Activated CD4-positive, alpha-beta memory T cell treated with anti-CD3 and anti-CD28 coated beads, Interleukin-2, amount 10 ng/mL, durations not matched to agents 7 days and 5 days (primary cell): ENCODE results near the gene TNS2. TPM values are rescaled to one million over a fixed set of nuclear protein-coding genes. Genes with fewer than 3 reads are reported as not detected.

Experiments used
- CTCF ChIA-PET: fragments of 350-600 bp; sonication (Branson Sonifier 250); formaldehyde crosslinking; loops from one replicate; lab custom pipeline; 2021; ENCODE audit warnings: antibody characterized with exemption, inconsistent platforms; lab: Charles Lee
- POLR2A ChIA-PET: fragments of 350-600 bp; sonication (Branson Sonifier 250); formaldehyde crosslinking; loops from one replicate; lab custom pipeline; 2021; ENCODE audit warnings: antibody characterized with exemption; lab: Charles Lee
- DNase-seq: peaks from one replicate; pipeline ENCODE4 v3.0.0-alpha.2; 2020
- H3K27ac Mint-ChIP-seq: one replicate; pipeline ENCODE4 v1.8.0; 2021; ENCODE audit warnings: mild to moderate bottlenecking, mixed read lengths
- H3K27me3 Mint-ChIP-seq: one replicate; pipeline ENCODE4 v1.8.0; 2021; ENCODE audit warnings: mixed read lengths
- H3K36me3 Mint-ChIP-seq: one replicate; pipeline ENCODE4 v1.8.0; 2021; ENCODE audit warnings: low read depth, mixed read lengths
- H3K4me1 Mint-ChIP-seq: one replicate; pipeline ENCODE4 v1.8.0; 2021; ENCODE audit warnings: mixed read lengths
- H3K4me3 Mint-ChIP-seq: one replicate; pipeline ENCODE4 v1.8.0; 2021; ENCODE audit warnings: mild to moderate bottlenecking, mixed read lengths
- H3K9me3 Mint-ChIP-seq: one replicate; pipeline ENCODE4 v1.8.0; 2021; ENCODE audit warnings: mixed read lengths
- total RNA-seq, 2 experiments: library from RNA; stranded (reverse); gene quantifications; one replicate each; pipeline ENCODE4 v1.2.3, GENCODE V29; 2021

Gene TNS2
- total RNA-seq, 2 experiments from 2014 or later = 0.78 to 0.83 TPM

GRCh38 chr12:53076461-53076860 is 26.6 kb downstream of the TNS2 start:
- Mint-ChIP-seq H3K4me1 (peaks cover 38% of the 10 kb centered on the region), H3K36me3 (peaks cover 45% of the 10 kb centered on the region), H3K9me3 (no peaks in the 10 kb centered on the region), H3K27me3 (no peaks in the 10 kb centered on the region), H3K4me3 (no peak overlapping the region), H3K27ac (no peak overlapping the region)
- ChIA-PET POLR2A (interaction anchor here (1.3 kb wide), 1 partner anchor 14 kb away, joined by 3 read pairs; no protein-coding TSS in a partner anchor), CTCF (interaction anchor here (8.3 kb wide), 1 partner anchor 10 kb away, joined by 82 read pairs; no protein-coding TSS in a partner anchor)
- no peak for DNase-seq

- POLR2A ChIA-PET = interaction anchor here (0.8 to 1.3 kb wide), 2 partner anchors 14 to 17 kb away, joined by 3 read pairs; no protein-coding TSS in a partner anchor
- no peaks in the 10 kb centered on the region for H3K27me3 Mint-ChIP-seq
- peaks cover 38% of the 10 kb centered on the region for H3K4me1 Mint-ChIP-seq
- CTCF ChIA-PET = interaction anchor here (0.6 to 8.3 kb wide), 4 partner anchors 10 to 23 kb away, joined by 4 to 82 read pairs (median 4); no protein-coding TSS in a partner anchor
- peaks cover 42% of the 10 kb centered on the region for H3K36me3 Mint-ChIP-seq
- no peak for DNase-seq
- peak overlapping the region; percentile 86 for H3K4me3 Mint-ChIP-seq
- H3K9me3 Mint-ChIP-seq = no peaks in the 10 kb centered on the region
- H3K27ac Mint-ChIP-seq = peak overlapping the region; percentile 6
Observed at GRCh38 chr12:53077030-53077429, 27.2 kb downstream of the TNS2 start.

GRCh38 chr12:53078425-53079225 is 28.8 kb downstream of the TNS2 start:
- Mint-ChIP-seq H3K4me3 (peak overlapping the region; percentile 86), H3K9me3 (no peaks in the 10 kb centered on the region), H3K27me3 (no peaks in the 10 kb centered on the region), H3K27ac (peak overlapping the region; percentile 83), H3K36me3 (peaks cover 35% of the 10 kb centered on the region), H3K4me1 (peaks cover 39% of the 10 kb centered on the region)
- POLR2A ChIA-PET = interaction anchor here (0.7 to 3.8 kb wide), 14 partner anchors 9 to 130 kb away, joined by 3 to 34 read pairs (median 6); partner anchors contain the start of genes CSAD, EIF4B, IGFBP6 and SOAT2
- DNase-seq = no peak
- CTCF ChIA-PET = interaction anchor here (1.0 to 8.3 kb wide), 12 partner anchors 12 to 243 kb away, joined by 3 to 82 read pairs (median 5); partner anchors contain the start of genes AAAS, EIF4B, IGFBP6 and SOAT2

GRCh38 chr12:53079226-53080117 is 29.6 kb downstream of the TNS2 start, which contains the start of gene SPRYD3:
TSS of gene SPRYD3 (minus strand) at chr12:53079390. CDS start at chr12:53079333, 57 bp downstream.
- no peaks in the 10 kb centered on the region for H3K27me3 Mint-ChIP-seq
- ChIA-PET CTCF (interaction anchor here (0.7 to 8.3 kb wide), 12 partner anchors 11 to 342 kb away, joined by 3 to 82 read pairs (median 5); partner anchors contain the start of genes AAAS, EIF4B, IGFBP6 and SOAT2), POLR2A (interaction anchor here (0.7 to 3.8 kb wide), 19 partner anchors 10 to 421 kb away, joined by 3 to 34 read pairs (median 6); partner anchors contain the start of genes CSAD, EIF4B, IGFBP6 and MYG1)
- H3K4me3 Mint-ChIP-seq = peak within 1 kb of the TSS; percentile 86
- DNase-seq = peak; percentile 98
- H3K27ac Mint-ChIP-seq = peak within 1 kb of the TSS; percentile 83
- H3K4me1 Mint-ChIP-seq = peaks cover 38% of the 10 kb centered on the region
- peaks cover 26% of the 10 kb centered on the region for H3K36me3 Mint-ChIP-seq
- no peaks in the 10 kb centered on the region for H3K9me3 Mint-ChIP-seq

GRCh38 chr12:53082637-53083175 is 32.8 kb downstream of the TNS2 start:
- ChIA-PET CTCF (interaction anchor here (0.9 to 8.3 kb wide), 2 partner anchors 16 to 21 kb away, joined by 3 to 82 read pairs; partner anchors contain the start of gene SOAT2), POLR2A (interaction anchor here (1.7 kb wide), 1 partner anchor 15 kb away, joined by 5 read pairs; the partner anchor contains the start of gene IGFBP6)
- Mint-ChIP-seq H3K4me3 (no peak overlapping the region), H3K36me3 (no peaks in the 10 kb centered on the region), H3K9me3 (no peaks in the 10 kb centered on the region), H3K27ac (no peak overlapping the region), H3K27me3 (peaks cover 11% of the 10 kb centered on the region), H3K4me1 (peaks cover 29% of the 10 kb centered on the region)
- no peak for DNase-seq

DNA sequence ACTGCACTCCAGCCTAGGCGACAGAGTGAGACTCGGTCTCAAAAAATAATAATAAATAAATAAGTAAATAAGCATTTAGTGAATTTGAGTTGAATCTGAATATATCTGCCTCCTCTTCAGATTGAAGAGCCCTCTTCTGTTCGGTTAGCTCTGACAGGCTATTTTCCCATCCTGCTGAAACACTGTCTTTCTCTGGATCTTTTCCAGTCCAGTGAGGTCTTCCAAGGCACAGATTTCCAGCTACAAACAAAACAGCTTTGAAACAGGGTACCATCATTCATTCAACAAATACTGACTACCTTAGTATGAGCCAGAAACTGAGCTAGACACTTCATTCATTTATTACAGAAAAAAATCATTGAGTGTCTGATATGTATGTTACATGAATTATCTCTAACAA is 36.5 kb downstream of the TNS2 start:
- H3K4me3 Mint-ChIP-seq = no peak overlapping the region
- H3K4me1 Mint-ChIP-seq = peaks cover 4% of the 10 kb centered on the region
- no peaks in the 10 kb centered on the region for H3K36me3 Mint-ChIP-seq
- H3K27ac Mint-ChIP-seq = no peak overlapping the region
- DNase-seq = no peak
- CTCF ChIA-PET = interaction anchor here (1.4 to 2.9 kb wide), 3 partner anchors 13 to 20 kb away, joined by 7 to 10 read pairs (median 9); partner anchors contain the start of gene SOAT2
- POLR2A ChIA-PET = interaction anchor here (0.8 to 1.3 kb wide), 2 partner anchors 16 to 29 kb away, joined by 3 to 4 read pairs; no protein-coding TSS in a partner anchor
- H3K9me3 Mint-ChIP-seq = no peaks in the 10 kb centered on the region
- peaks cover 20% of the 10 kb centered on the region for H3K27me3 Mint-ChIP-seq

- H3K4me1 Mint-ChIP-seq = peaks cover 4% of the 10 kb centered on the region
- H3K27me3 Mint-ChIP-seq = peaks cover 23% of the 10 kb centered on the region
- DNase-seq = no peak
- H3K9me3 Mint-ChIP-seq = no peaks in the 10 kb centered on the region
- H3K4me3 Mint-ChIP-seq = no peak overlapping the region
- H3K27ac Mint-ChIP-seq = no peak overlapping the region
- ChIA-PET POLR2A (interaction anchor here (3.3 kb wide), 1 partner anchor 11 kb away, joined by 17 read pairs; the partner anchor contains the start of gene SPRYD3), CTCF (interaction anchor here (1.0 kb wide), 1 partner anchor 11 kb away, joined by 5 read pairs; the partner anchor contains the start of gene SPRYD3)
- no peaks in the 10 kb centered on the region for H3K36me3 Mint-ChIP-seq
Observed at GRCh38 chr12:53090105-53090504, 40.2 kb downstream of the TNS2 start.

- CTCF ChIA-PET = interaction anchor here (1.0 kb wide), 1 partner anchor 11 kb away, joined by 5 read pairs; the partner anchor contains the start of gene SPRYD3
- POLR2A ChIA-PET = interaction anchor here (0.8 to 3.3 kb wide), 2 partner anchors 9 to 12 kb away, joined by 3 to 17 read pairs; partner anchors contain the start of gene SPRYD3
- Mint-ChIP-seq H3K27ac (no peak overlapping the region), H3K4me1 (peaks cover 4% of the 10 kb centered on the region), H3K27me3 (peaks cover 25% of the 10 kb centered on the region), H3K36me3 (no peaks in the 10 kb centered on the region), H3K9me3 (no peaks in the 10 kb centered on the region), H3K4me3 (no peak overlapping the region)
- no peak for DNase-seq
Observed at GRCh38 chr12:53090554-53090953, 40.7 kb downstream of the TNS2 start.

- peaks cover 26% of the 10 kb centered on the region for H3K27me3 Mint-ChIP-seq
- ChIA-PET CTCF (interaction anchor here (2.1 kb wide), 1 partner anchor 11 kb away, joined by 8 read pairs; the partner anchor contains the start of gene SOAT2), POLR2A (interaction anchor here (1.1 to 3.3 kb wide), 2 partner anchors 13 to 18 kb away, joined by 3 to 17 read pairs; partner anchors contain the start of gene SPRYD3)
- no peak overlapping the region for H3K27ac Mint-ChIP-seq
- H3K9me3 Mint-ChIP-seq = no peaks in the 10 kb centered on the region
- H3K36me3 Mint-ChIP-seq = no peaks in the 10 kb centered on the region
- DNase-seq = no peak
- no peak overlapping the region for H3K4me3 Mint-ChIP-seq
- peaks cover 4% of the 10 kb centered on the region for H3K4me1 Mint-ChIP-seq
Observed at GRCh38 chr12:53091756-53092155, 41.9 kb downstream of the TNS2 start.

DNA sequence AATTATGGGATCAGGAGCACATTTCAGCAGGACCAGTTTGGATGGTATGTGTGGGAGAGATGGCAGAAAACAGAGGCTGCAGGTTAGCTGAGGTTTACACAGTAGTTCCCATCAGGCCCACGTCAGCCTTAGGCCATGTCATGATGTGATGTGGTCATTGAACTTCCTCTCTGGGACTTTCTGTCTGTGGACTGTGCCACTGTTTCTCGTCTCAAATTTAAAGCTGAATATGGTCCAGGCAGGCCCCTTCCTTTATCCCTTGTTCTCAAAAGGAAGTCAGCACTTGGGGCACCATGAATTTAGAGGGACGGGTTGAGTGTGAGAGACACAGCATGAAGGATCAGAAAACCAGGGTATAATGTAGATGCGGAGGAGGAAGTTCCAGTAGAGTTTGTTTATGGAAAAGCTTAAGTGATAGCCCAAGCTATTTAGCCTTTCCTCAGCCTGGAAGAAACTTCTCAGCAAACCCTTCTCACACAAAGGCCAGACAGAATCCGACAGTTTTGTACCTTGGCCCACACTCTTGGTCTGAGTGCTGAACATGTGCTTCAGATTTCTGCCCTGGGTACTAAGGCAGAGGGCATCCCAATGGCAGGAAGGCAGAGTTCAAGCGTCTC is 44.0 kb downstream of the TNS2 start:
- Mint-ChIP-seq H3K27me3 (peaks cover 22% of the 10 kb centered on the region), H3K9me3 (no peaks in the 10 kb centered on the region), H3K27ac (no peak overlapping the region), H3K4me3 (no peak overlapping the region), H3K36me3 (no peaks in the 10 kb centered on the region), H3K4me1 (peaks cover 18% of the 10 kb centered on the region)
- ChIA-PET POLR2A (interaction anchor here (1.0 to 3.2 kb wide), 2 partner anchors 10 to 15 kb away, joined by 3 to 11 read pairs; partner anchors contain the start of genes SOAT2 and SPRYD3), CTCF (interaction anchor here (1.6 to 2.1 kb wide), 2 partner anchors 9 to 28 kb away, joined by 8 to 10 read pairs; partner anchors contain the start of gene SOAT2)
- DNase-seq = no peak

DNA sequence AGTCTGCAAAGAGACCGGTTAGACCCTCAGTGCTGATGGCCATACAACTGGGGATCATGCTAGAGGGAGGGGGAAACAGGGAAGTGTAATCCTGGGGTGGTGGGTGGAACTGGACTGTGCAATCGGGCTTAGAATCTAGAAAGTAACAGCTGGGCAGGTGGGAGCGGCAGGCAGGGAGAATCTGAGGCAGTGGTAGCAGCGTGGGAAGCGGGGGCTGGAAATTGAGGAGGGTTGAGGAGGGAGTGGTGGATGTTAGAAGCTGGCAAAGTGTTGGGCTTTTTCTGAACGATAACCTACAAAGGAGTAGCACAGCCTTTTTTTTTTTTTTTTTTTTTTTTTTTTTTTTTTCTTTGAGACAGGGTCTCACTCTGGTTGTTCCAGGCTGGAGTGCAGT is 44.5 kb downstream of the TNS2 start:
- POLR2A ChIA-PET = interaction anchor here (1.0 to 3.2 kb wide), 2 partner anchors 9 to 16 kb away, joined by 3 to 11 read pairs; partner anchors contain the start of genes SOAT2 and SPRYD3
- no peak overlapping the region for H3K4me3 Mint-ChIP-seq
- H3K36me3 Mint-ChIP-seq = no peaks in the 10 kb centered on the region
- DNase-seq = no peak
- H3K4me1 Mint-ChIP-seq = peaks cover 24% of the 10 kb centered on the region
- CTCF ChIA-PET = interaction anchor here (0.7 to 10.6 kb wide), 3 partner anchors 28 to 39 kb away, joined by 3 to 236 read pairs (median 10); no protein-coding TSS in a partner anchor
- peaks cover 21% of the 10 kb centered on the region for H3K27me3 Mint-ChIP-seq
- H3K27ac Mint-ChIP-seq = no peak overlapping the region
- H3K9me3 Mint-ChIP-seq = no peaks in the 10 kb centered on the region
